Neural progenitor cell (in vitro differentiated cells): ENCODE measurements around the gene TNS3. TPM values are rescaled to one million over a fixed set of nuclear protein-coding genes. Genes with fewer than 3 reads are reported as not detected.

Source experiments
- DNase-seq: peaks from one replicate; pipeline ENCODE4 v3.0.0-alpha.2; 2016; ENCODE audit warnings: low spot score
- H2AFZ ChIP-seq: fragments of 200-600 bp; sonication (generic); replicated peaks from 2 replicates; pipeline ENCODE4 v1.6.1; 2016; ENCODE audit warnings: antibody characterized with exemption
- H3F3A ChIP-seq: fragments of 200-600 bp; sonication (generic); 2 replicates; pipeline ENCODE4 v1.6.1; 2016; ENCODE audit warnings: antibody characterized with exemption, low read depth
- H3K27ac ChIP-seq: fragments of 200-600 bp; sonication (generic); 2 replicates; pipeline ENCODE4 v1.5.1; 2016; ENCODE audit warnings: mild to moderate bottlenecking
- H3K27me3 ChIP-seq: fragments of 200-600 bp; sonication (generic); 2 replicates; pipeline ENCODE4 v1.6.1; 2016; ENCODE audit warnings: mild to moderate bottlenecking, moderate library complexity
- H3K36me3 ChIP-seq: fragments of 200-600 bp; sonication (generic); 2 replicates; pipeline ENCODE4 v1.5.1; 2016
- H3K4me1 ChIP-seq: fragments of 200-600 bp; sonication (generic); 2 replicates; pipeline ENCODE4 v1.6.1; 2016; ENCODE audit warnings: mixed run types
- H3K4me2 ChIP-seq: fragments of 200-600 bp; sonication (generic); 2 replicates; pipeline ENCODE4 v1.6.1; 2016
- H3K4me3 ChIP-seq: fragments of 200-600 bp; sonication (generic); 2 replicates; pipeline ENCODE4 v1.5.1; 2016
- H3K79me2 ChIP-seq: fragments of 200-600 bp; sonication (generic); 2 replicates; pipeline ENCODE4 v1.6.1; 2016; ENCODE audit warnings: low read depth
- H3K9ac ChIP-seq: fragments of 200-600 bp; sonication (generic); 2 replicates; pipeline ENCODE4 v1.6.1; 2016
- H3K9me3 ChIP-seq: fragments of 200-600 bp; sonication (generic); 2 replicates; pipeline ENCODE4 v1.5.1; 2016; ENCODE audit warnings: low read depth
- H4K20me1 ChIP-seq: fragments of 200-600 bp; sonication (generic); 2 replicates; pipeline ENCODE4 v1.6.1; 2016; ENCODE audit warnings: low read depth
- H3K27ac Mint-ChIP-seq: 3 replicates; pipeline ENCODE4 v1.8.0; 2021; ENCODE audit warnings: mixed read lengths
- H3K27me3 Mint-ChIP-seq: 2 replicates; pipeline ENCODE4 v1.8.0; 2022; ENCODE audit warnings: low read depth, mild to moderate bottlenecking, inconsistent platforms, moderate library complexity, mixed read lengths; ENCODE audit not compliant: insufficient read depth
- H3K36me3 Mint-ChIP-seq: 3 replicates; pipeline ENCODE4 v1.8.0; 2021; ENCODE audit warnings: mixed read lengths
- H3K4me1 Mint-ChIP-seq: 3 replicates; pipeline ENCODE4 v1.8.0; 2021; ENCODE audit warnings: mixed read lengths
- H3K4me3 Mint-ChIP-seq: 3 replicates; pipeline ENCODE4 v1.8.0; 2021; ENCODE audit warnings: mild to moderate bottlenecking, moderate library complexity, mixed read lengths
- H3K9me3 Mint-ChIP-seq: 3 replicates; pipeline ENCODE4 v1.8.0; 2020; ENCODE audit warnings: mixed read lengths
- CTCF ChIP-seq: fragments of 200-600 bp; sonication (generic); IDR thresholded peaks from 2 replicates; pipeline ENCODE4 v1.5.1; 2017; ENCODE audit warnings: antibody characterized with exemption, mild to moderate bottlenecking
- EZH2 ChIP-seq: fragments of 200-600 bp; sonication (generic); IDR thresholded peaks from 2 replicates; pipeline ENCODE4 v1.6.1; 2017; ENCODE audit warnings: antibody characterized with exemption, mild to moderate bottlenecking, moderate library complexity
- EZH2phosphoT487 ChIP-seq: fragments of 200-600 bp; sonication (generic); IDR thresholded peaks from 2 replicates; pipeline ENCODE4 v1.6.1; 2017; ENCODE audit warnings: antibody characterized with exemption
- total RNA-seq: library from RNA; depleted of rRNA; stranded (reverse); fragments of >200 nt; gene quantifications from 2 replicates; pipeline ENCODE4 v1.2.3, GENCODE V29; 2015; ENCODE audit warnings: low replicate concordance

Gene TNS3
- total RNA-seq, 1 donor from 2014 or later: 15.0 TPM

- no peak overlapping the region for H3K4me3 Mint-ChIP-seq
- Histone ChIP-seq H3K4me2 (no peak overlapping the region), H2AFZ (no peak overlapping the region), H3K9ac (no peak overlapping the region), H3K9me3 (no peaks in the 10 kb centered on the region), H3K27ac (no peak overlapping the region), H4K20me1 (peaks cover 18% of the 10 kb centered on the region), H3K36me3 (no peaks in the 10 kb centered on the region), H3K27me3 (no peaks in the 10 kb centered on the region), H3K4me1 (peaks cover 14% of the 10 kb centered on the region), H3K4me3 (no peak overlapping the region), H3K79me2 (peaks cover 11% of the 10 kb centered on the region), H3F3A (no peaks in the 10 kb centered on the region)
- peaks cover 4% of the 10 kb centered on the region for H3K4me1 Mint-ChIP-seq
- no peaks in the 10 kb centered on the region for H3K9me3 Mint-ChIP-seq
- H3K27ac Mint-ChIP-seq: no peak overlapping the region
- H3K36me3 Mint-ChIP-seq: peaks cover 7% of the 10 kb centered on the region
- no peak for TF ChIP-seq EZH2
- TF ChIP-seq EZH2phosphoT487: no peak
- H3K27me3 Mint-ChIP-seq: no peaks in the 10 kb centered on the region
- DNase-seq: no peak
These were observed 66.5 kb downstream of the TNS3 start for GRCh38 chr7:47515305-47515834.

GRCh38 chr7:47514818-47515217, 67.1 kb downstream of the TNS3 start:
- no peak overlapping the region for H3K4me3 Mint-ChIP-seq

GRCh38 chr7:47514367-47514766, 67.5 kb downstream of the TNS3 start:
- Histone ChIP-seq H3K79me2 (peaks cover 11% of the 10 kb centered on the region), H3K27ac (no peak overlapping the region), H3K4me3 (no peak overlapping the region), H3K4me2 (no peak overlapping the region), H3K36me3 (no peaks in the 10 kb centered on the region), H3K4me1 (peaks cover 14% of the 10 kb centered on the region), H3F3A (no peaks in the 10 kb centered on the region), H3K27me3 (no peaks in the 10 kb centered on the region), H2AFZ (no peak overlapping the region), H3K9ac (no peak overlapping the region), H4K20me1 (peaks cover 18% of the 10 kb centered on the region), H3K9me3 (no peaks in the 10 kb centered on the region)
- Mint-ChIP-seq H3K4me3 (no peak overlapping the region), H3K27me3 (peaks cover 3% of the 10 kb centered on the region), H3K9me3 (peaks cover 8% of the 10 kb centered on the region), H3K4me1 (peaks cover 8% of the 10 kb centered on the region), H3K36me3 (peaks cover 17% of the 10 kb centered on the region), H3K27ac (no peak overlapping the region)
- TF ChIP-seq CTCF (no peak), EZH2 (no peak), EZH2phosphoT487 (no peak)
- no peak for DNase-seq

More at GRCh38 chr7:47514818-47515217, 67.1 kb downstream of the TNS3 start:
- Histone ChIP-seq H3K4me3 (no peak overlapping the region), H3K4me2 (no peak overlapping the region), H3K9ac (no peak overlapping the region), H3K36me3 (no peaks in the 10 kb centered on the region), H3K9me3 (no peaks in the 10 kb centered on the region), H2AFZ (no peak overlapping the region), H3K4me1 (peaks cover 14% of the 10 kb centered on the region), H3K27ac (no peak overlapping the region), H3K79me2 (peaks cover 11% of the 10 kb centered on the region), H3F3A (no peaks in the 10 kb centered on the region), H4K20me1 (peaks cover 18% of the 10 kb centered on the region), H3K27me3 (no peaks in the 10 kb centered on the region)
- Mint-ChIP-seq H3K9me3 (peaks cover 3% of the 10 kb centered on the region), H3K27ac (no peak overlapping the region), H3K4me1 (peaks cover 4% of the 10 kb centered on the region), H3K36me3 (peaks cover 12% of the 10 kb centered on the region), H3K27me3 (peaks cover 3% of the 10 kb centered on the region)
- TF ChIP-seq EZH2 (no peak), CTCF (no peak), EZH2phosphoT487 (no peak)
- DNase-seq: no peak

- Mint-ChIP-seq H3K9me3 (peaks cover 8% of the 10 kb centered on the region), H3K27me3 (peaks cover 3% of the 10 kb centered on the region), H3K4me1 (peaks cover 10% of the 10 kb centered on the region), H3K4me3 (no peak overlapping the region), H3K27ac (no peak overlapping the region), H3K36me3 (peaks cover 17% of the 10 kb centered on the region)
- Histone ChIP-seq H3K9me3 (no peaks in the 10 kb centered on the region), H3K79me2 (peaks cover 11% of the 10 kb centered on the region), H3K4me2 (no peak overlapping the region), H2AFZ (no peak overlapping the region), H3K27me3 (no peaks in the 10 kb centered on the region), H3K4me1 (peaks cover 14% of the 10 kb centered on the region), H3K4me3 (no peak overlapping the region), H4K20me1 (peaks cover 18% of the 10 kb centered on the region), H3K27ac (no peak overlapping the region), H3F3A (no peaks in the 10 kb centered on the region), H3K36me3 (no peaks in the 10 kb centered on the region), H3K9ac (no peak overlapping the region)
- peak; percentile 29 for DNase-seq
- no peak for TF ChIP-seq CTCF
- no peak for TF ChIP-seq EZH2
- TF ChIP-seq EZH2phosphoT487: no peak
These were observed 68.1 kb downstream of the TNS3 start for GRCh38 chr7:47513741-47514241.
